GM19099 (cell line): ENCODE results near the gene ATP13A2.

Experiments used
- POLR2A ChIP-seq: IDR thresholded peaks from 3 replicates; pipeline ENCODE4 v1.6.1; 2011; ENCODE audit warnings: low read depth; ENCODE audit not compliant: insufficient read length; ENCODE audit errors: extremely low read depth

ATP13A2 gene

GRCh38 chr1:16998589-16998988 is 13.1 kb downstream of the ATP13A2 start:
- no peak for TF ChIP-seq POLR2A

DNA sequence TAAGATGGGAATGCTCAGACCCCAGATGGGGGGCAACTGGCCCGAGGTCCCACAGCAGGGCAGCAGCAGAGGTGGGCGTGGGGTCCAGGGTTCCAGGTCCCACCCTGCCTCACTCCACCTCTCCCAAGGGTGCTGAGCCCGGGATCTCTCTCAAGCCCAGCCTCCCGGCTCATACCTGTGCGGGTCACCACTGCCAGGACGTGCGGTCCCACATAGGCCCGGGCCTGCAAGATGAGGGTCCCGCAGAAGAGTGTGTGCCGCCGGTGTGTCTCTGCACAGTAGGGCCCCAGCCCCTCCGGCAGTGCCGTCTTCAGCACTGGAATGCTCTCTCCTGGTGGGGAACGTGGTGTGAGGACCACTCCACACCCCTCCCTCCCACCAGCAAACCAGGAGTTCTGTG is 14.9 kb downstream of the ATP13A2 start:
- no peak for TF ChIP-seq POLR2A

- no peak for TF ChIP-seq POLR2A
These were observed 18.1 kb downstream of the ATP13A2 start for GRCh38 chr1:16993521-16994038.

DNA sequence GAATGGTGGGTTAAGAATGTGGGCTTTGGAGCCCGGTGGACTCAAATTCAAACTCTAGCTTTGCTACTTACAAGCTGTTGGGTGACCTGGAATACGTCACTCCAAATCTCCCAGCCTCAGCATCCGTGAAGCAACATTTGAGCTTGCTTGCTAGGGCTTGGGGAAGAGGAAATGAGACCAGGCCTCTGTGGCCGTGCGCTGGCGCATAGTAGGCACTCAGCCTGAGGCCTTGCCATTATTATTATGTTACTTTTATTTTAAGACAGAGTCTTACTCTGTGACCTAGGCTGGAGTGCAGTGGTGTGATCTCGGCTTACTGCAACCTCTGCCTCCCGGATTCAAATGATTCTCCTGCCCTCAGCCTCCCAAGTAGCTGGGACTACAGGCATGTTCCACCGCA is 19.1 kb downstream of the ATP13A2 start:
- TF ChIP-seq POLR2A: no peak

- TF ChIP-seq POLR2A: no peak
These were observed 19.6 kb downstream of the ATP13A2 start for GRCh38 chr1:16992102-16992501.

GRCh38 chr1:16991571-16991970 is 20.2 kb downstream of the ATP13A2 start:
- TF ChIP-seq POLR2A: no peak

DNA sequence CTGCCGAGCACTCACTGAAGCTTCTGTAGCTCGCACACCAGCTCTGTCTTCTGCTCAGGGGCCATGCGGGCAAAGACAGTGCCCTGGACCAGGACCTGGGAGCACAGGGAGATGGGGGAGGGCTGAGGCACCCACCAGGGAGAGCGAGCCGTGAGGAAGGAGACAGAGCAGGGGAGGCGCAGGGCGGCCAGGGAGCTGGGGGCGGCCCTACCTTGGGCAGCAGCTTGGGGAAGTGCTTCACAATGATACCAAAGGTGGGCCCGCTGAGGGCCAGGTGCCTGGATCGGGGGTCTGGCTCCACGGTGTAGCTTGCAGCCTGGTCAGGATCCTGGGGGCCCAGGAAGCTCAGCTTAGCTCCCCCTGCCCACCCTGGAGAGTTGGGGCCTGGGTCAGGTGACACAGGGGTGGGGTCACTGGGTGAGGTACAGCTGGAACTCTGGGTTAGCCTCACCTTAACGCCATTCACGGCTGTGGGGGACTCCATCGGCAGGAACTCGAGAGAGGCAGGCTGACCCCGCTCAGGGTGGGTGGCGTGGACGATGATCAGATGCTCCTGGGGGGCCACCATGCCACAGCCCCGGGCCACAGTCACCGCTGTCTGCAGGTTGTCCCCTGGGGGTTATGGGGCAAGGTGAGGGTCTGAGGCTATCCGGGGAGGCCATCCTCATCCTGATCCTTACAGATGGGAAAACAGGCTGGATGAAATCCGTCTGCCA is 21.9 kb downstream of the ATP13A2 start:
- TF ChIP-seq POLR2A: no peak

DNA sequence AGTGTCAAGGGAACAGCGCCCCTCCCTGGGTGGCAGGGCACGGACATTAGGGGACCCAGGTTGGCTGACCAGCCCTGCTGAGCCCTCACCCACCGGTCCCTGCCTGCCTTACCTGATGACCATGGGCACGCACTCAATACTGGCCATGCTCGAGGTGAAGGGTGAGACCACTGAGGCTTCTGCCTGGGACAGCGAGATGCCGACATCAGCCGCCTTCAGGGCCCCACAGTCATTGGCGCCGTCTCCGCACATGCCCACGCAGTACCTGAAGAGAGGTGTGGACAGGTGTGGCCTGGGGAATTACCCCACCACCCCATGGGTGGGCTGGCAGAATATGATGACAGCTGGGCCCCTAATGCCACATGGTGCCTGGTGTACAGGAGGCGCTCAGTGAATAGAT is 23.5 kb downstream of the ATP13A2 start:
- no peak for TF ChIP-seq POLR2A

- no peak for TF ChIP-seq POLR2A
These were observed 24.8 kb downstream of the ATP13A2 start for GRCh38 chr1:16986962-16987361.

DNA sequence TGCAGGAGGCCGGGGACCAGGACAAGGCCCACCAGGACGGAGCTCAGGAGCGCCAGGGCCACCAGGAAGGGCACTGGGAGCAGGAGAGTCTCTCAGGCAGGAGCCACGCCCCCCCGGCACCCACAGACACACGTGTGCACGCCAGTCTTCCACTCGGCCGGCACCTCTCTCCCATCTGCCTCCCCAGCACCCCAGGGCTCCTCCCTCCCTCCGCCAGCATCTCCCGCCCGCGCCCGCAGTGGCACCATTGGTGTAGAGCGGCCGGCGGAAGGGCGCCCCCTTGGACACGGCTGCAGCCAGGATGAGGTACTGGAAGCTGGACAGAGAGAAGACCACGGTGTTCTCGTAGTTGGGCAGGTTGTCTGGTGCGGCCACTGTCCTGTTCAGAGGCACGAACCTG is 25.2 kb downstream of the ATP13A2 start:
- TF ChIP-seq POLR2A: no peak

DNA sequence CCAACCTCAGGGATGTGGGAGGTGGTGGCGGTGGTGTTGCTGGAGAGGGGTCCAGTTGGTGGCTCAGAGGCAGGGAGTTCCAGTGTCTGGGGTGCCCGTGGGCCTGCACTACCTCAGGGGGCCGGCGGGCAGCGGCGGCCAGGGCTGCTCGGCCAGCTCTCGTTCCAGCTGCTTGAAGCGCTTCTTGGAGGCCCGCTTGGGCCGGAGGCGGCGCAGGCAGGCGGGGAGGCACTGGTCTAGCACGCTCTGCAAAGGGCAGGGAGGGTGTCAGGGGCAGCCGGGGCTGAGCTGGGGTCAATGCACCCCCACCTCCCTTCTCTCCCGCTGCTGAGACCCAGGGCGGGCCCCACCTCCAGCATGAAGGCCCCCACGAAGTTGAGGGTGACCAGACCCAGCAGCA is 25.6 kb downstream of the ATP13A2 start:
- no peak for TF ChIP-seq POLR2A

- TF ChIP-seq POLR2A: no peak
These were observed 27.0 kb downstream of the ATP13A2 start for GRCh38 chr1:16984717-16985116.

DNA sequence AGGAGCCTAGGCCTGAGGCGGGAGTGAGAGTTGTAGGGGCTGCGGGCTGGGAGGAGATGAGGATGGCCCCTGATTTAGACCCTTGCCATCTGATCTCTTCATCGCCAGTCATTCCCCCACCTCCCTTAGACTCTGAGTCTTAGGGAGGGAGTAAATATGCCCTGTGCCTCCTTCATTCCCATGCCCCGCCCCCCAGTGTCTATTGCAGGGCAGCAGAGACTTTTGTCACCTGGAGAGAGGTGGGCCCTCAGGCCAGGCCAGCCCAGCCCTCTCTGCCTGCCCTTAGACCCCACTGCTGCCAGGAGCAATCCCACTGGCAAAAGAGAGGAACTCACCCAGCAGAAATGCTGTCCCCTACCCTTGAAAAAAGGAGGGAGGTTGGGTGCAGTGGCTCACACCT is 28.1 kb downstream of the ATP13A2 start:
- TF ChIP-seq POLR2A: no peak

- no peak for TF ChIP-seq POLR2A
These were observed 28.8 kb downstream of the ATP13A2 start for GRCh38 chr1:16982902-16983301.

- no peak for TF ChIP-seq POLR2A
These were observed 30.4 kb downstream of the ATP13A2 start for GRCh38 chr1:16981269-16981849.

DNA sequence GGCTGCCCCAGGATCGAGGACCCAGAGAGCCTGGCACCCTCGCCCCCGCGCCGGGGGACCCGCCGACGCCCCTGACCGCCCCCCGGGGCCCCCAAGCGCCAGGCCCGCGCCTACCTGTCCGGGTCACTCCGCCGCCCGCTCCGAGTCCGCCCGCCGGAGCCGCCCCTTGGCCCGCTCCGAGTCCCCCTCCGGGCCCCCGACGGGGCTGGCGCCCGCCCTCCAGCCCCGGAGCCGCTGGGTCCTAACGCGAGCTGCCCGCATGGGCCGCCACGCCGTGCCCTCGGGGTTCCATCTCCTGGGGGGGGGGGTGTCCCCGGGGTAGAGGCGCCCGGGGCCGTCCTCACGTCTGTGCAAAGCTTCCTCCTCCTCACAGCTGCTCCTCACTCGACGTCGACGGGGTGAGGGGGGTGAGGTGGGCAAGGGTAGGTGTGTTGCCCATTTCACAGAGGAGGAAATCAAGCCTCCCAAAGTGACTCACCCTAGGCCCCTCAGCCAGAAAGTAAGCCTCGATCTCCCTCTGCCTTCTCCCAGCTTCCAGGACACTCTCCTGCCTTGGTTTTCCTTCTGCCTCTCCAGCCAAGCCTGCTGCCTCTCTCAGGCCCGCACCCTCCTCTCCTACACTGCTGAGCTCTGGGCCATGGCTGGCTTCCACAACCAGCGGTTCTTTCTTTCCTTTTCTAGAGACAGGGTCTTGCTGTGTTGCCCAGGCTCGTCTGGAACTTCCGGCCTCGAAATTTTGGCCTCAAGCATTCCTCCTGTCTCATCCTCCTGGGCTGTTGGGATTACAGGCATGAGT is 31.1 kb downstream of the ATP13A2 start, which contains the start of gene MFAP2:
TSS of gene MFAP2 (minus strand) at position 148 of the 796 bp plus-strand sequence. CDS start 2,347 bp downstream, outside the sequence.
- no peak for TF ChIP-seq POLR2A
